ENCODE results near the gene PALD1. TPM values are rescaled to one million over a fixed set of nuclear protein-coding genes. Genes with fewer than 3 reads are reported as not detected.

The PALD1 gene
- total RNA-seq, 1 donor from 2014 or later, result not detected

GRCh38 chr10:70555371-70555770 lies 76.8 kb downstream of the PALD1 start:
- FAIRE-seq (no peak), DNase-seq (ENCODE audit: low read depth) (no peak)
- Histone ChIP-seq H3K36me3 (ENCODE audit: control insufficient read depth, insufficient read depth, low read length) (no peaks in the 10 kb centered on the region), H3K4me3 (ENCODE audit: low read depth, low read length) (no peak overlapping the region), H3K27me3 (ENCODE audit: control insufficient read depth, insufficient read depth, low read length) (peaks cover 4% of the 10 kb centered on the region)
- TF ChIP-seq, protein P1, sequence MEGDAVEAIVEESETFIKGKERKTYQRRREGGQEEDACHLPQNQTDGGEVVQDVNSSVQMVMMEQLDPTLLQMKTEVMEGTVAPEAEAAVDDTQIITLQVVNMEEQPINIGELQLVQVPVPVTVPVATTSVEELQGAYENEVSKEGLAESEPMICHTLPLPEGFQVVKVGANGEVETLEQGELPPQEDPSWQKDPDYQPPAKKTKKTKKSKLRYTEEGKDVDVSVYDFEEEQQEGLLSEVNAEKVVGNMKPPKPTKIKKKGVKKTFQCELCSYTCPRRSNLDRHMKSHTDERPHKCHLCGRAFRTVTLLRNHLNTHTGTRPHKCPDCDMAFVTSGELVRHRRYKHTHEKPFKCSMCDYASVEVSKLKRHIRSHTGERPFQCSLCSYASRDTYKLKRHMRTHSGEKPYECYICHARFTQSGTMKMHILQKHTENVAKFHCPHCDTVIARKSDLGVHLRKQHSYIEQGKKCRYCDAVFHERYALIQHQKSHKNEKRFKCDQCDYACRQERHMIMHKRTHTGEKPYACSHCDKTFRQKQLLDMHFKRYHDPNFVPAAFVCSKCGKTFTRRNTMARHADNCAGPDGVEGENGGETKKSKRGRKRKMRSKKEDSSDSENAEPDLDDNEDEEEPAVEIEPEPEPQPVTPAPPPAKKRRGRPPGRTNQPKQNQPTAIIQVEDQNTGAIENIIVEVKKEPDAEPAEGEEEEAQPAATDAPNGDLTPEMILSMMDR (IDR thresholded peaks at IDR 0.05; ENCODE audit: insufficient read depth, low read length, severe bottlenecking), result no peak

GRCh38 chr10:70557086-70557845 lies 78.7 kb downstream of the PALD1 start:
- TF ChIP-seq, protein P1 (IDR thresholded peaks at IDR 0.05; ENCODE audit: insufficient read depth, low read length, severe bottlenecking), result no peak
- H3K4me3 ChIP-seq (ENCODE audit: low read depth, low read length), result no peak overlapping the region
- DNase-seq (ENCODE audit: low read depth) (no peak), FAIRE-seq (no peak)
- H3K36me3 ChIP-seq (ENCODE audit: control insufficient read depth, insufficient read depth, low read length), result no peaks in the 10 kb centered on the region
- peaks cover 5% of the 10 kb centered on the region for H3K27me3 ChIP-seq (ENCODE audit: control insufficient read depth, insufficient read depth, low read length)

DNA sequence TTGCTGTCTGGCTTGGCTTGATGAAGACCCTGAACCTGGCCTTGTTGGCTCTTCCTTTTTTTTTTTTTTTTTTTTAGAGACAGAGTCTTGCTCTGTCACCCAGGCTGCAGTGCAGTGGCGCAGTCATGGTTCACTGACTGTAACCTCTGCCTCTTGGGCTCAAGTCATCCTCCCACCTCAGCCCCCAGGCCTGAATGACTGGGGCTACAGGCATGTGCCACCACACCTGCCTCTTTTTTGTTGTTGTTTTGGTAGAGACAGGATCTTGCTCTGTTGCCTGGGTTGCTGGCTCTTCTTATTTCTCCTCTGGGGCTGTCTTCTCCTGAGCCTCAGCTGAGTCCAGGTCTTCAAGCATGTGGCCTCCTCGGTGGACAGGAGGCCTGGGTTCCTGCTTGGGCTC lies 79.3 kb downstream of the PALD1 start:
- no peak for DNase-seq (ENCODE audit: low read depth)
- no peak overlapping the region for H3K4me3 ChIP-seq (ENCODE audit: low read depth, low read length)
- no peak for FAIRE-seq
- no peaks in the 10 kb centered on the region for H3K36me3 ChIP-seq (ENCODE audit: control insufficient read depth, insufficient read depth, low read length)
- TF ChIP-seq, protein P1 (IDR thresholded peaks at IDR 0.05; ENCODE audit: insufficient read depth, low read length, severe bottlenecking), result no peak
- H3K27me3 ChIP-seq (ENCODE audit: control insufficient read depth, insufficient read depth, low read length), result peaks cover 5% of the 10 kb centered on the region

DNA sequence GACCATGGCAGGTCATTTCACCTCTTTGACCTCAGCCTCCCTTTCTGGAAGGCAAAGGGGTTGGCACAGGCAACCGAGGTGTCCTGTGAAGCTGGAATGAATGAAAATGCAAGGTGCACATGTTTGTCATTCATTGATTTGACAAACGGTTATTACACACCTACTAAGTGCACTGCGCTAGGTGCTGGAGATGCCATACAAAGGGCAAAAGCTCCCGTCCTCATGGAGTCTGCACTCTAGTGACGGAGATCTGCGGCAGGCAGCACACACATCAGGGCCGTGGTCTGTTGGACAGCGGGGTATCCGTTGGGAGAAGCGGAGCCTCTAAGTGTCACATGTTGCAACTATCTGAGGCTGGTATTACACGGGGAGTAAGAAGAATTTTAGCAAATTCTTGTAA lies 79.7 kb downstream of the PALD1 start:
- Histone ChIP-seq H3K4me3 (ENCODE audit: low read depth, low read length) (no peak overlapping the region), H3K27me3 (ENCODE audit: control insufficient read depth, insufficient read depth, low read length) (peaks cover 5% of the 10 kb centered on the region), H3K36me3 (ENCODE audit: control insufficient read depth, insufficient read depth, low read length) (no peaks in the 10 kb centered on the region)
- TF ChIP-seq, protein P1 (IDR thresholded peaks at IDR 0.05; ENCODE audit: insufficient read depth, low read length, severe bottlenecking), result no peak
- FAIRE-seq (no peak), DNase-seq (ENCODE audit: low read depth) (no peak)

GRCh38 chr10:70558871-70559810 lies 80.6 kb downstream of the PALD1 start:
- DNase-seq (ENCODE audit: low read depth), result peak; percentile 62
- Histone ChIP-seq H3K27me3 (ENCODE audit: control insufficient read depth, insufficient read depth, low read length) (peaks cover 5% of the 10 kb centered on the region), H3K4me3 (ENCODE audit: low read depth, low read length) (no peak overlapping the region), H3K36me3 (ENCODE audit: control insufficient read depth, insufficient read depth, low read length) (no peaks in the 10 kb centered on the region)
- TF ChIP-seq, protein P1 (IDR thresholded peaks at IDR 0.05; ENCODE audit: insufficient read depth, low read length, severe bottlenecking), result peak; percentile 74
- FAIRE-seq, result no peak

Data from bronchial epithelial cell (primary cell).